ENCODE measurements around the gene SHISAL2B. TPM values are rescaled to one million over a fixed set of nuclear protein-coding genes. Genes with fewer than 3 reads are reported as not detected.
"Not testable (repeated sequence)": the region's sequence is repeated elsewhere in the genome, so short reads cannot be mapped to it uniquely, and the experiment has no call there.

The SHISAL2B gene
- total and polyA plus RNA-seq, 2 donors (not counting 3 experiments of a cell fraction or from before 2014, with no cell fraction given): not detected

DNA sequence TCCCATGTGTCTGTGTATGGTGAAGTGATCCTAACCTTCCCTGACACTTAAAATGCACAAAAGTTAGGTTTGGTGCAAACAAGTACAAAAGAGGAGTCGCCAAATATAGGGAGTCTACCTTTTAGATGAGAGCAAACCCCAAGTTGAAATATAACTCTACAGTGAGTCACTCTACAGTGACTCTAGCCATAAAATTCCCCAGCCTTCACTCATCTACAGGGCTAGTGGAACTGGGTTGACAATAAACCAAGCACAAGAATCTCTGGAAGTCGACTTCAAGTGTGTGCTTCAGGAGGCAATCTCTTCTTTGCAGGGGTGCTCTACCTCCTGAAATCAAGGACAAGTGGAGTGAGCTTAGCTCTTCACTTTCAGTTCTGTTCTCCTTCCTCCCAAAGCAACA lies 3.3 kb downstream of the SHISAL2B start:
- H2AFZ ChIP-seq (ENCODE audit: low read depth, low read length): no peak overlapping the region
- ChIA-PET CTCF (no interaction called here), POLR2A (no interaction called here)
- no peaks in the 10 kb centered on the region for H3K9me3 ChIP-seq (replicated peaks; ENCODE audit: control insufficient read depth, insufficient read depth, low read length)
- H3K36me3 ChIP-seq (ENCODE audit: control insufficient read depth in 2 of 2, extremely low read depth in 1 of 2, insufficient read depth in 2 of 2, low read length in 2 of 2): no peaks in the 10 kb centered on the region
- dilution Hi-C loops (cut with MboI; ENCODE audit: extremely low pct_ligation_motif_present, low sequenced_read_pairs) (no loop called here), intact Hi-C loops (cut with micrococcal nuclease) (no loop called here)
- BruUV-seq (replicated peaks): no TSS peak
- no peak overlapping the region for H3K4me3 ChIP-seq (replicated peaks in 1 of 3; ENCODE audit: insufficient read depth in 1 of 3, low read depth in 1 of 3, low read length in 3 of 3)
- H3K4me1 ChIP-seq (ENCODE audit: control insufficient read depth, extremely low read depth, insufficient read depth, low read length): peaks cover 7% of the 10 kb centered on the region
- no peaks in the 10 kb centered on the region for H4K20me1 ChIP-seq (replicated peaks; ENCODE audit: control insufficient read depth, extremely low read depth, insufficient read depth, low read length)
- H3K79me2 ChIP-seq (ENCODE audit: control insufficient read depth, insufficient read depth, low read length): no peaks in the 10 kb centered on the region
- H3K27me3 ChIP-seq (ENCODE audit: control insufficient read depth in 2 of 2, insufficient read depth in 2 of 2, low read length in 2 of 2): peaks cover 33 to 47% of the 10 kb centered on the region in 2 experiments
- TF ChIP-seq MAX (IDR thresholded peaks at IDR 0.05; ENCODE audit: insufficient read depth, insufficient read length) (no peak), FOS (IDR thresholded peaks at IDR 0.05; ENCODE audit: borderline replicate concordance, insufficient read depth, low read length) (no peak), MYC (IDR thresholded peaks at IDR 0.05; ENCODE audit: low read depth, low read length) (no peak), GATA2 (IDR thresholded peaks at IDR 0.05; ENCODE audit: insufficient read depth, insufficient read length, low read depth, low read length) (no peak), CTCF (IDR thresholded peaks at IDR 0.05; ENCODE audit: extremely low read depth in 1 of 2, insufficient read depth in 1 of 2, low read depth in 1 of 2, low read length in 2 of 2) (no peak), POLR2A (IDR thresholded peaks at IDR 0.05; ENCODE audit: low read depth, low read length) (no peak), JUN (IDR thresholded peaks at IDR 0.05; ENCODE audit: borderline replicate concordance, insufficient read depth, insufficient read length, low read depth) (no peak), POLR2AphosphoS5 (IDR thresholded peaks at IDR 0.05; ENCODE audit: insufficient read depth, low read depth, low read length) (no peak), EZH2 (IDR thresholded peaks at IDR 0.05; ENCODE audit: borderline replicate concordance, low read depth, low read length, severe bottlenecking) (no peak)
- DNase-seq (ENCODE audit: low read depth, low spot score): no peak
- H3K9ac ChIP-seq (replicated peaks; ENCODE audit: extremely low read depth, insufficient read depth, low read length): no peak overlapping the region
- no peak overlapping the region for H3K4me2 ChIP-seq (ENCODE audit: insufficient read depth, low read length)
- FAIRE-seq: no peak
- H3K27ac ChIP-seq (ENCODE audit: insufficient read depth, low read depth, low read length): no peak overlapping the region
- H3K9me1 ChIP-seq (replicated peaks; ENCODE audit: control insufficient read depth, extremely low read depth, insufficient read depth, low read length): no peaks in the 10 kb centered on the region

DNA sequence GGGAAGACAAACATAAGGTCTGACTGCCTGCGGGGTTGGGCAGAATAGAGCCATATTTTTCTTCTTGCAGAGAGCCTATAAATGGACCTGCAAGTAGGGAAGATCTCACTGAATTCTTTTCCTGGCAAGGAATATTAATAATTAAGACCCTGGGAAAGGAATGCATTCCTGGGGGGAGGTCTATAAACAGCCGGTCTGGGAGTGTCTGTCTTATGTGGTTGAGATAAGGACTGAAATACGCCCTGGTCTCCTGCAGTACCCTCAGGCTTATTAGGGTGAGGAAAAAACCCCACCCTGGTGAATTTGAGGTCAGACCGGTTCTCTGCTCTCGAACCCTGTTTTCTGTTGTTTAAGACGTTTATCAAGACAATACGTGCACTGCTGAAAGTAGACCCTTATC lies 6.1 kb downstream of the SHISAL2B start:
- DNase-seq (ENCODE audit: low read depth, low spot score); H3K9me1 ChIP-seq (replicated peaks; ENCODE audit: control insufficient read depth, extremely low read depth, insufficient read depth, low read length); H4K20me1 ChIP-seq (replicated peaks; ENCODE audit: control insufficient read depth, extremely low read depth, insufficient read depth, low read length); intact Hi-C loops (cut with micrococcal nuclease); dilution Hi-C loops (cut with MboI; ENCODE audit: extremely low pct_ligation_motif_present, low sequenced_read_pairs); H3K9ac ChIP-seq (replicated peaks; ENCODE audit: extremely low read depth, insufficient read depth, low read length); H3K27ac ChIP-seq (ENCODE audit: insufficient read depth, low read depth, low read length); CTCF ChIA-PET; BruUV-seq (replicated peaks); H3K4me3 ChIP-seq (replicated peaks in 1 of 3; ENCODE audit: insufficient read depth in 1 of 3, low read depth in 1 of 3, low read length in 3 of 3); H2AFZ ChIP-seq (ENCODE audit: low read depth, low read length); H3K9me3 ChIP-seq (replicated peaks; ENCODE audit: control insufficient read depth, insufficient read depth, low read length); H3K36me3 ChIP-seq (ENCODE audit: control insufficient read depth in 2 of 2, extremely low read depth in 1 of 2, insufficient read depth in 2 of 2, low read length in 2 of 2); H3K4me1 ChIP-seq (ENCODE audit: control insufficient read depth, extremely low read depth, insufficient read depth, low read length); FAIRE-seq; H3K4me2 ChIP-seq (ENCODE audit: insufficient read depth, low read length); H3K79me2 ChIP-seq (ENCODE audit: control insufficient read depth, insufficient read depth, low read length); POLR2A ChIA-PET: not testable (repeated sequence)
- H3K27me3 ChIP-seq (ENCODE audit: control insufficient read depth in 2 of 2, insufficient read depth in 2 of 2, low read length in 2 of 2): peaks cover 10 to 23% of the 10 kb centered on the region in 2 experiments

Measured in endothelial cell of umbilical vein (primary cell).